Heart left ventricle (tissue), 13 donors: Measurements from ENCODE around the gene S100A16.

Experiments
- POLR2A ChIP-seq, 2 donors: fragments of 450-650 bp; IDR thresholded peaks; one replicate each; pipeline ENCODE4 v1.6.1; 2017; ENCODE audit warnings: antibody characterized with exemption in 2 of 2, mild to moderate bottlenecking in 2 of 2, moderate library complexity in 2 of 2
- TF ChIP-seq, protein P1 (sequence below), 12 donors: fragments of 200-600 bp; sonication (generic) in 4 of 12; IDR thresholded peaks; one replicate each; pipeline versions ENCODE4 v1.5.0 to v1.8.0; 2018 to 2022; ENCODE audit warnings: antibody characterized with exemption in 12 of 12, mild to moderate bottlenecking in 5 of 12
- donor health status: ischemic (EF 13 %, LVEDD 7.1; RV severe dilation, severe dysfunction).
- donor health status: DM: no; HTN: yes; CAD: no.
- donor health status: DM: no; HTN: no; CAD: no.
- donor health status: ischemic (EF 25% LVEDD 6.9; RV normal size, moderate dysfunction).
- donor health status: ischemic (EF 25% LVEDD 5.7; RV mildly dilated, moderate dysfunction).
- donor health status: ischemic (EF 35%, LVEDD 5.7; RV mildly dilated, moderate dysfunction).
- donor health status: nonischemic (EF 11% LVEDD 7.7; RV severe dilation, severe dysfunction).
- donor health status: DM: yes; HTN: yes; CAD: no.
- donor health status: PGD.
- donor health status: ischemic (EF 29% LVEDD 5.4; RV normal size, mild dysfunction).
- donor health status: nonischemic (EF 23%, LVEDD 6.1; RV moderate dilation, normal function).

DNA sequence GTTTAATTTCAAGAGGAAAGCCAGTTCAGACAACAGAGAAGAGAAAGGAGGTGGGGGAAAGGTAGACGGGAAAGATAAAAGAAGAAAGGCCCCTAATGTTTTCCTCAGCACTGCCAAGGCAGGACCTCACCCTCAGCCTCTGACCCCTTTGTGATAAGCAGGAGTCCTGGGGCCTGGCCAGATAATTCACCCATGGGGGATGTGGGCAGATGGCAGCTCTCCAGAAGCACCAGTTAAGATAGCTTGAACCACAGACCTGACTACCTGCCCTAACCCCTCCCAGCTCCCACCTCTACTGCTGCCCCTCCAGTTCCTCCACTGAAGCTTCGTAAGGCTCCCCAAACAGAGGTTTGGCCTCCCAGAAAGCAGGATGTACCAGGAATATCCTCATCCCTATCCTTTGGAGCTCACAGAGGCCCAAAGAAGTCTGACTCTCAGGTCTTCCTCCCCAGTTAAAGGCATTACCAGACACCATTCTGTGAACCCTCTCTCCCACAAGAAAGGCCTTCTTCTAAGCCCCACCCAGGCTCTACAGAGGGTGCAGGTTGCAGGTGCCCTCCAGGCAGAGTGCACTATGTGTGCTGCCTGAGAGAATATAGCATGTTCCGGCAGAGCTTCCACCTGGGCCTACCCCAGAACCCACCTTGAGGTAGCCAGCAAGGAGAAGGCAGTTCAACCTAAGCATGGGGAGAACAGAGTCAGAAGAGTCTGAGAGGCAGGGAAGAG is 36.4 kb upstream of the S100A16 start:
- TF ChIP-seq, protein P1, sequence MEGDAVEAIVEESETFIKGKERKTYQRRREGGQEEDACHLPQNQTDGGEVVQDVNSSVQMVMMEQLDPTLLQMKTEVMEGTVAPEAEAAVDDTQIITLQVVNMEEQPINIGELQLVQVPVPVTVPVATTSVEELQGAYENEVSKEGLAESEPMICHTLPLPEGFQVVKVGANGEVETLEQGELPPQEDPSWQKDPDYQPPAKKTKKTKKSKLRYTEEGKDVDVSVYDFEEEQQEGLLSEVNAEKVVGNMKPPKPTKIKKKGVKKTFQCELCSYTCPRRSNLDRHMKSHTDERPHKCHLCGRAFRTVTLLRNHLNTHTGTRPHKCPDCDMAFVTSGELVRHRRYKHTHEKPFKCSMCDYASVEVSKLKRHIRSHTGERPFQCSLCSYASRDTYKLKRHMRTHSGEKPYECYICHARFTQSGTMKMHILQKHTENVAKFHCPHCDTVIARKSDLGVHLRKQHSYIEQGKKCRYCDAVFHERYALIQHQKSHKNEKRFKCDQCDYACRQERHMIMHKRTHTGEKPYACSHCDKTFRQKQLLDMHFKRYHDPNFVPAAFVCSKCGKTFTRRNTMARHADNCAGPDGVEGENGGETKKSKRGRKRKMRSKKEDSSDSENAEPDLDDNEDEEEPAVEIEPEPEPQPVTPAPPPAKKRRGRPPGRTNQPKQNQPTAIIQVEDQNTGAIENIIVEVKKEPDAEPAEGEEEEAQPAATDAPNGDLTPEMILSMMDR (IDR thresholded peaks at IDR 0.05): no peak
- TF ChIP-seq POLR2A (IDR thresholded peaks at IDR 0.05): no peak
